A673 (cell line): ENCODE measurements around the gene KRTAP10-2.

ENCODE experiments used
- EZH2 ChIP-seq: fragments of 200-600 bp; sonication (generic); IDR thresholded peaks from 2 replicates; pipeline ENCODE4 v1.6.1; 2017; ENCODE audit warnings: borderline replicate concordance, low read depth, mild to moderate bottlenecking, mixed read lengths, antibody characterized with exemption, low read length; ENCODE audit not compliant: poor library complexity, severe bottlenecking
- TF ChIP-seq, protein P1 (sequence below): fragments of 300-800, 200-600 bp; sonication (generic); conservative IDR thresholded peaks from 2 replicates; pipeline ENCODE4 v1.5.1; 2017; ENCODE audit warnings: low read depth, mild to moderate bottlenecking, antibody characterized with exemption, low read length, moderate library complexity, mixed read lengths

DNA sequence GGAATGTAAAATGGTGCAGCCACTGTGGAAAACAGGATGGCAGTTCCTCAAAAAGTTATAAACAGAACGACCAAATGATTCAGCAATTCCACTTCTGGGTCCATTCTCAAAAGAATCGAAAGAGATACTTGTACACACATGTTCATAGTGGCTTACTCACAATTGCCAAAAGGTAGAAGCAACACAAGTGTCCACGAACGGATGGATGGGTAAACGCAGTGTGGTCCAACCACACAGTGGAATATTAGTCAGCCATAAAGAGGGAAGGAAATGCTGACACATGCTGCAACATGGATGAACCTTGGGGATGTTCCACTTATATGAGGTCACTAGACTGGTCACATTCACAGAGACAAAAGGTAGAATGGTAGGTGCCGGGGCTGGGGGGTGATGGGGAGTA lies 16.6 kb downstream of the KRTAP10-2 start:
- TF ChIP-seq, protein P1, sequence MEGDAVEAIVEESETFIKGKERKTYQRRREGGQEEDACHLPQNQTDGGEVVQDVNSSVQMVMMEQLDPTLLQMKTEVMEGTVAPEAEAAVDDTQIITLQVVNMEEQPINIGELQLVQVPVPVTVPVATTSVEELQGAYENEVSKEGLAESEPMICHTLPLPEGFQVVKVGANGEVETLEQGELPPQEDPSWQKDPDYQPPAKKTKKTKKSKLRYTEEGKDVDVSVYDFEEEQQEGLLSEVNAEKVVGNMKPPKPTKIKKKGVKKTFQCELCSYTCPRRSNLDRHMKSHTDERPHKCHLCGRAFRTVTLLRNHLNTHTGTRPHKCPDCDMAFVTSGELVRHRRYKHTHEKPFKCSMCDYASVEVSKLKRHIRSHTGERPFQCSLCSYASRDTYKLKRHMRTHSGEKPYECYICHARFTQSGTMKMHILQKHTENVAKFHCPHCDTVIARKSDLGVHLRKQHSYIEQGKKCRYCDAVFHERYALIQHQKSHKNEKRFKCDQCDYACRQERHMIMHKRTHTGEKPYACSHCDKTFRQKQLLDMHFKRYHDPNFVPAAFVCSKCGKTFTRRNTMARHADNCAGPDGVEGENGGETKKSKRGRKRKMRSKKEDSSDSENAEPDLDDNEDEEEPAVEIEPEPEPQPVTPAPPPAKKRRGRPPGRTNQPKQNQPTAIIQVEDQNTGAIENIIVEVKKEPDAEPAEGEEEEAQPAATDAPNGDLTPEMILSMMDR, result no peak
- no peak for TF ChIP-seq EZH2
